Stimulated activated CD8-positive, alpha-beta memory T cell treated with anti-CD3 and anti-CD28 coated beads, Interleukin-7, amount 100 ng/mL, for 1 hour (primary cell): ENCODE measurements around the gene NOG.

Experiments used
- DNase-seq, 2 donors: peaks; one replicate each; pipeline ENCODE4 v3.0.0-alpha.2; 2020; ENCODE audit warnings: low read depth in 2 of 2

Gene NOG

DNA sequence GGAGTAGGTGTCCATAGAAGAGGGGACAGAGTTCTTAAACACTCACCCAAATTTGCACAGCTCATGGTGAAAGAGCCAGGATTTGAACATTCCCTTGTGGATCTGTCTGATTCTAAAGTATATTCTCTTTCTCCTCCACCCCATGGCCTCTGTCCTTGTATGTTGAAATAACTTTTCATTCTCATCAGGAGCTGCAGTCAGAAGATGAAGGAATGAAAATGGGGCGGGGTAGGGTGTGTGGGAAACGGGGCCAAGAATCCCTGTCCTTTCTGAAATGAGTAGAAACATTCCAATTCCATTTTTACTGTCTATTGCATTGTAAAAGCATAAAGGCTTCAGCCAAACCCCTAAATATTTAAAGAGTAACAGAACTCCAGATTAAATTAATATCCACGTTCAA, 42.8 kb downstream of the NOG start:
- no peak for DNase-seq

DNA sequence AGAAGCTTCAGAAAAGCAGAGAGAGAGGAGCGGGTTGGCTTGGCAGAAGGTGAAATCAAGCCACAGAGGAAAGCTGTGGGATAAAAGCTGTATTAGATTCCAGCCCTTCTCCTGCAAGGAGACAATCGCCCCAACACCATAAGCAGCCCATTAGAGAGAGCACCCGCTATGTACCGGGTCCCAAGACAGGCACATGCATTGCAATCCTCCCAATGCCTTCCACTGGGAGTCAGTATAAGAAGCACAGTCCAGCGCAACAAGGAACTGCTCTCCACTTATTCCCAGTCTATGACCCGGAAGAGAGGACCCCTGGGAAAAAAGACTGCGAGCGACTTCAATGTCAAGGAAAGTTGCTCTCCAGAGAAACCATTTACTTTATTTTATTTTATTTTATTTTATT, 43.8 kb downstream of the NOG start:
- no peak for DNase-seq

DNA sequence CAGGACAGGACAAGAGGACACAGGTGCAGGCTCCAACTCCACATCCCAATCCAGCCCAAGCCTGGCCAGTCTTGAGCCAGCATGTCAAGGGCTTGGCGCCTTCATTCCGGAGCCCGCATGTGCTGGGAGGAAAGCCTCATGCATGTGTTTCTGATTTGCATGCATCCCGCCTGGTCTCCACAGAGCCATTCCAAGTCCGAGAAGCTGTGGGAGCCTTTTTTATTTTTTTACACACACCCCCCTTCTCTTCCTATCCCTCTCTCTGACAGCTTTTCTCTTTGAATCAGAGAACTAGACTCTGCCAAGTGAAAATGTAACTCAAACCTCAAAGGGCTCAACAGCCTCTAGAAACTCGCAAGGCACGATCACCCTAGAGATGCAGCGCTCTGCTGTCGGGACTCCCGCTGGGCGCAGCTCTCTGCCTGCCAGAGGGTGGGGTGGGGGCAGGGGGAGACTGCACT, 45.1 kb downstream of the NOG start:
- DNase-seq: no peak

GRCh38 chr17:56639517-56639916, 46.0 kb downstream of the NOG start:
- DNase-seq: no peak

DNA sequence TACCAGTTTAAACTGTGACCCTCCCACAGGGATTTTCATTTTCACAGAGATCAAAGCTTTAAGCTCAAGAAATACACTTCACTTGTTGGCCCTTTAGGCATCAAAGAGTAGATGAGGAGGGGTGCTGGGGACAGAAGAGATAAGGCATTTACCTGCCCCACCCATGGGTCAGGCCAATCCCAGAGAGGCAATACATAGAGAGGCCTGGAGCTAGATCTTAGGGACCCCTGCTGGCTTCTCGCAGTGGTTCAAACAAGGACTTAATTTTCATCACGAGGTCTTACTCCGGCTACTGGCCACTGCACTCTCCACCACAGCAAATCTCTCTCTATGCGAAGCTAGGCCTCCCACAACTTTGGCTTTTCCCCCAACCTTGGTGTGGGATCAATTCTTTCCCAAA, 46.6 kb downstream of the NOG start:
- DNase-seq: no peak

- DNase-seq: no peak
Observed at GRCh38 chr17:56641373-56641772, 47.9 kb downstream of the NOG start.

DNA sequence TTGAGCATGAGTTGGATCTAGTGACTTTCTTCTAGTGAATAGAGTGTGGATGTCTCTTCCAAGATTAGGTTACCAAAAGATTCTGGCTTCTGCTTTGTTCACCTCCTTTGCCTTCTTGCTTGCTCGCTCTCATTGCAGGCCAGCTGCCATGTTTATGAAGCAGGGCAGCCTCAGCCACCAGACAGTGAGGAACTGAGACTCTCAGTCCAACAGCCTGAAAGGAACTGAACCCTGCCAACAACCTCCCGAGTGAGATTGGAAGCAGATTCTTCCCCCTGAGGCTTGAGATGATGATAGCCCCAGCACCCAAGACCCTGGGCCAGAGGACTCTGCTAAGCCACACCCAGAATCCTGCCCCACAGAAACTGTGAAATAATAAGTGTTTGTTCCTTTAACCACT, 48.4 kb downstream of the NOG start:
- no peak for DNase-seq

DNA sequence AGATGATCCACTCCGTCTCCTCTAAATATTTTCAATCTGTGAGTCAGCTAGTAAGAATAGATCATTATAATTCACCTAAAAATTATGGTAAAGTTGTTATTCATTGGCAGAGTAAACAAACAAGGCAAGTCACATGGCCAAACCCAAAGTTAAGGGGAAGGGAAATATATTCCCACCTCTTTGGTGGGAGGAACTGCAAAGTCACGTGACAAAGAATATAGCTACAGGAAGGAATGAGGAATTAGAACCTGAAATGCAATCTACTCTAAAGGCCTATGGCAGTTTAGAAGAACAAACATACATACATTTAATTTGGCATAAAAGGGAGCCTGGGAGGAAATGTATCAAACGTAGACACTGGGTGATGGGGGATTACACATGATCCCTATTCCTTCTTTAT, 48.9 kb downstream of the NOG start:
- no peak for DNase-seq
